GM13977 (cell line): ENCODE data around the gene SLC2A1.

Experiments
- DNase-seq: peaks from one replicate; pipeline ENCODE4 v3.0.0; 2012; ENCODE audit warnings: low spot score
- CTCF ChIP-seq: IDR thresholded peaks from 2 replicates; pipeline ENCODE4 v1.5.1; 2012; ENCODE audit warnings: mild to moderate bottlenecking, control low read depth; ENCODE audit not compliant: insufficient read depth; ENCODE audit errors: extremely low read depth, missing control alignments
- in situ Hi-C: fragments of 300-500 bp; cut with MboI; formaldehyde crosslinking; loops from one replicate; pipeline ENCODE4 v1.12.0; 2022; ENCODE audit warnings: low sequenced_read_pairs, low pct_unique_long_range_greater_than_20kb, mixed read lengths, inconsistent platforms; ENCODE audit not compliant: unreplicated experiment

SLC2A1 gene

GRCh38 chr1:42993502-42994136 lies 35.0 kb upstream of the SLC2A1 start:
- DNase-seq = no peak
- in situ Hi-C loops = no loop called here
- TF ChIP-seq CTCF = no peak

- in situ Hi-C loops = no loop called here
- DNase-seq = no peak
- TF ChIP-seq CTCF = no peak
These were observed 33.4 kb upstream of the SLC2A1 start for GRCh38 chr1:42992054-42992571.

- no peak for DNase-seq
- in situ Hi-C loops = no loop called here
- no peak for TF ChIP-seq CTCF
These were observed 32.2 kb upstream of the SLC2A1 start for GRCh38 chr1:42990757-42991346.

- no peak for TF ChIP-seq CTCF
- DNase-seq = no peak
- in situ Hi-C loops = no loop called here
These were observed 25.0 kb upstream of the SLC2A1 start for GRCh38 chr1:42983693-42984092.

GRCh38 chr1:42983253-42983652 lies 24.6 kb upstream of the SLC2A1 start:
- in situ Hi-C loops = no loop called here
- no peak for DNase-seq
- no peak for TF ChIP-seq CTCF

- in situ Hi-C loops = no loop called here
- no peak for DNase-seq
- no peak for TF ChIP-seq CTCF
These were observed 24.0 kb upstream of the SLC2A1 start for GRCh38 chr1:42982641-42983040.
